DMS 273 treated with DMSO at 0.1 percent for 48 hours (cell line): Measurements from ENCODE around the gene LTN1.
A peak's percentile ranks its signal among the peaks of the same experiment; 100 is the strongest.
"Not testable (repeated sequence)": the region's sequence is repeated elsewhere in the genome, so short reads cannot be mapped to it uniquely, and the experiment has no call there.

Experiments
- DNase-seq: peaks from one replicate; lab custom pipeline; 2025; lab: John Stamatoyannopoulos, UW

LTN1 gene

DNA sequence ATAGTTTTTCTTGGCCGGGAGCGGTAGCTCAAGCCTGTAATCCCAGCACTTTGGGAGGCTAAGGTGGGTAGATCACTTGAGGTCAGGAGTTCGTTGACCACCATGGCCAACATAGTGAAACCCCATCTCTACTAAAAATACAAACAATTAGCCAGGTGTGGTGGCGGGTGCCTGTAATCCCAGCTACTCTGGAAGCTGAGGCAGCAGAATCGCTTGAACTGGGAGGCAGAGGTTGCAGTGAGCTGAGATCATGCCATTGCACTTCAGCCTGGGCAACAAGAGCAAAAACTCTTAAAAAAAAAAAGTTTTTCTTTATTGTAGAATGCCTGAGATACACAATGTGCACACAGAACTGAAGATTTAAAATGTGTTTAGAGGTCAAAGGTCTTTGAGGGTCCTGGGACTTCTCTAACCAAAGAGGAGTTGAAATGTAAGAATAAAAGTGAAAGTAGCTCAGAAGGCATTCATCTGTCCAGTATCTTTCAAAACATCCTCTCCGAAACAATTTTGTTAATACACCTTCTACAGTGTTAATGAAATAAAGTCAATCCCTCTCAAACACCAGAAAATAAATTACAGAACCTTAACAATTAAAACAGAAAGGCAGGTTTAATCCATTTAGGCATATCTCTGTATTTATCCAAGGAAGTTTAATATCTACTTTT is 60.8 kb downstream of the LTN1 start:
- not testable (repeated sequence) for DNase-seq

DNA sequence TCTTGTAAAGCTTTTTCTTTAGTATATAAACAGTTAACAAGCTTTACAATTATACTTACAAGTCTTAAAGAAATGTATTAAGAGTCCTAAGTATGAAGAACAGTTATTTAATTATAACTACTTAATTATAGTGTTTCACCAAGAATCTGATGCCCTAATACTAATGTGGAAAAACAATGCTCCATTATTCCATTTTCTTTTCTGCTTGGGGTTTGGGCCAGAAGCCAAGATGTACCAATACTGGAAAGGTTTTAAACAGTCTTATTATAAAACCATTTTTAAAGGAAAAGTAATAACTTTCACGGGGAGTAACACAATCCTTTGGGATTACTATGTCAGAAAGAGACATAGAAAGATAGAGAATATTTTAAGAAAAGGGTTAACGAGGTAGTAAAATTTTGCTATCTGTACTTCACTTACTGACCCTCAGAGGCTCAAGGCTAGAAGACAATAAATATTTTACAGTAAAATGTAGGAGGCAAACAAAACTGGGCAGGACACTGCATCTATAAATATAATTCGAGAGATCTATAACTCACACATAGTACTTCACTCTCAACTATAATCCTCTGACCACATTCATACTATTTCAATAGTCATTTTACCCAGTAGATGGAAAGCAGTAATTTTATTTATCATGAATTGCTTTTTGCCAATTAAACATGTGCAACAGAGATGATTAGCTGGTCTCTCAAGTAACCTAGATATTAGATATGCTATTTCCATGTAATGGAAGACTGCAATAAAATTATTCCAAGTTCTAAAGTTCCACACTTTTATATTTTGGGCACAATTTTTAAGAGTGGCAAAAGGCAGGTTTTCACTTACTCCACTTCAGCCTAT is 63.9 kb downstream of the LTN1 start:
- DNase-seq = no peak

GRCh38 chr21:28927130-28927529 is 65.5 kb downstream of the LTN1 start:
- no peak for DNase-seq

- no peak for DNase-seq
These were observed 69.2 kb downstream of the LTN1 start for GRCh38 chr21:28923439-28923975.

- no peak for DNase-seq
These were observed 70.3 kb downstream of the LTN1 start for GRCh38 chr21:28922368-28922767.

DNA sequence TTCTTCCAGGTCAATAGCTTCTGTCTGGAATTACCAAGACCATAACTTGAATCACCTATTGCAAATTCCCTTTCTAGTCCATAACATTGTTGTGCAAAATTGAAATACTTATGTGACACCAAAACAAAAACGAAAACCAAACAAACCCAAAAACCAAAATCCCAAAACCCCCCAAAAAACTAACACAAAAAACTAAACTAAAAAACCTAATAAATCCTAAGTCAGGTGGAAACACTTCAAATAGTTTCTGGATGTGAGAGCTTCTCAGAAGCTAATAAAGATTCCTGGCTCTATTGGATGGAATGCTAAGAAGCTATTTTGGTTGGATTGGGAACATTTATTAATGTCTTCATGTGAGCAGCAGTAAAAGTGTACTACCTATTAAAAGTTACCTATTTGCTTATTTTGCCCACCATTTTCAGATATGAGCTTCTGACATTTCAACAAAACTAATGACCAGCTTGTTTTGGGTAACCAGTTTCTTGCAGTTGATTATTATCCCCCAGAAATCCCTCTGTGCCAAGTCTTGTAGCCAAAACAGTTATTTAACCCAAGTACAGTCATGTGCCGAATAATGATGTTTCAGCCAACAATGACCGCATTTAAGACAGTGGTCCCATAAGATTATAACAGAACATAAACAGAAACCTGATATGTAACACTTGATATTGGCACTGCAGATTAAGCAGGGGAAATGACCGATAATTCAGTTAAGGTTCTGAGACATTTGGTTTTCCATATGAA is 76.4 kb downstream of the LTN1 start:
- no peak for DNase-seq

- DNase-seq = no peak
These were observed 79.6 kb downstream of the LTN1 start for GRCh38 chr21:28913071-28913470.

DNA sequence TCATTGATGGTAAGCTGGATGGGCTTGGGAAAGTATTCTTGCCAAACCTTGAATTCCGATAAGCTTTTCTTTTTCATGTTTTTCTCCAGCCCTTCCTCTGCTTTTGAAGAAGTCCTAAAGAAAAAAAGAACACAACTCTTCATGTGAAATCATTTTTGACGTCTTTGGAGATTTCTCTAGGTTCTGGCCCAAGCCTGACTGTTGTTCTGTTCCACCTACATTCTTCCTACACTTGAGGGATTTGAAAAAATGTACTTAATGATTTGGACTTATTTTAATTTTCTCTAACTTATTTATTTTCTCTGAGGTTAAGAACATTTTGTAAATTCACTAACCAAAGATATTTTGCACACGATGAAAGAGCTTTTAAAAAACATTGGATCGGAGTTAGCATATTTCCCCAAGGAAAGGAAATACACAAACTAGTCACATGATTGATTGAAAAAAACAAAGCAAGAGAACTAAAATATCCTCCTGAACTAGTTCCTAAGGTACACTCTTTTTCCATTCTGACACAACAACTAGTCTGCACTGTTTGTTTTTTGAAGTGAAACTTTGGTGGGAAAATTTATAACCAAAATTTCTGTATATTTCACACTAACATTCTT is 82.3 kb downstream of the LTN1 start:
- no peak for DNase-seq

DNA sequence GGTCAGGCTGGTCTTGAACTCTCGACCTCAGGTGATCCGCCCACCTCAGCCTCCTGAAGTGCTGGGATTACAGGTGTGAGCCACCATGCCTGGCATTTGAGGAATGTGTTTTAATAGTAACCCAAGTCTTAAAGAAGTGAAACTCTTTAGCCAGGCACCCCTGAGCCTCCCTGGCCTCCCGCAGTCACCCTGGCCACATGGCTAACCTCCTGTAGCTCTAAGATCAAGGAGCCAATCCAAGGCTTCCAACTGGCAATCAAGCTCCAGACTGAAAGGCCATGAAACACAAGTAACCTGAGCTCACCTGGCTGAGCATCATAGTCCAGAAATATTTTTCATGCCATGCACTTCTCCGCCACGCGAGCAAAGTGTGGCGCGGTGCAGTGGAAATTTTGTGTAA is 84.3 kb downstream of the LTN1 start:
- no peak for DNase-seq

DNA sequence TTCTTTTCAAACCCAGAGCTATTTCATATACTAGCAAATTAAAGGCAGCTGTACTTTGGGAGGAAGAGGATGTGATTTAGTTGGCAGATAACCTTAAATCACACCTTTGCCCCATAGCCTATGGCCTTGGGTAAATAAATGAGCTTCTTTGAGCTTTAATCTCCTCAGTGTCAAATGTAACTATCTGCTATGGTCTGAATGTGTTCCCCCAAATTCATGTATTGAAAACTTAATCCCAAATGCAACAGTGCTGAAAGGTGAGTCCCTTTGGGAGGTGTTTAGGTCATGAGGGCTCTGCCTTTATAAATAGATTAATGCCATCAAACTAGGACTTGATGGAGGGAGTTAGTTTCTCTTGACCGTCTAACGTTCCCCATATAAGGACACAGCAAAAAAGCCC is 85.8 kb downstream of the LTN1 start:
- no peak for DNase-seq

GRCh38 chr21:28906236-28906635 is 86.4 kb downstream of the LTN1 start:
- no peak for DNase-seq

GRCh38 chr21:28904961-28905435 is 87.7 kb downstream of the LTN1 start:
- DNase-seq = no peak

DNA sequence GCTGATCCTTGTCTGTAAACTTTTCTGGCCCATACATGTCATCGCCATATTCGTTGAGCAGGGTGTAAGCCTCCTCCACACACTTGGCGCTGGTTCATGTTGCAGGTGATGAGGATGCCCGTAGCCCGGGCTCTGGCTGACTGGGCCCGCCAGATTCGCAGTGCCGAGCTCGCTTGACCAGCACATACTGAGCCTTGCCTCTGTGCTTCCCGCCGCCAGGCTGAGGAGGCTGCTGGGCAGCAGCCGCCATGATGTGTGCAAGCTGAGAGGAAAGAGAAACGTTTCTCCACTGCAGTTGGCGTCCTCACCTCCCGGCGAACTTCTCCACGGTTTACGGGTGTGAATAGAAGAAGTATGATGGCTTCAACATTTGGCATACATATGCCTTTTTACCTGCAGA is 89.2 kb downstream of the LTN1 start:
- no peak for DNase-seq

DNA sequence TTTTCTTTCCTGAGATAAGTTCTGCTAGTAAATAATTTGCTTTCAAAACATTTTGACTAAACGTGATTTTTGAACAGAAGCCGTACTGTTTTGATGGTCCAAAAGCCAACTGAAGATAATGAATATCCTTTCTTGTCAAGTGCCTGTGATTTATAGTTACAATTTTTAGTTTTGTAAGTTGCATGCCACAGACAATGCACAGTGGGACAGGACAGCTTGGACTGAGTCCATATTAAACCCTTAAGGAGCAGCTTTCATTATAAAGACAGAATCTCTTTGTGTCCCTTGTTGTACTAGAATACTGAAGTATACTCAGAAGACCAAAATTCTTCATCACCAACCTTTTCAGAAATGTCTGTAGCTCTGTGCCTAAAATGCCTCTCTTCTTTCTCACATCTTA is 92.2 kb downstream of the LTN1 start:
- DNase-seq = no peak

GRCh38 chr21:28899744-28900143 is 92.9 kb downstream of the LTN1 start:
- no peak for DNase-seq

GRCh38 chr21:28899220-28899619 is 93.5 kb downstream of the LTN1 start:
- DNase-seq = no peak

DNA sequence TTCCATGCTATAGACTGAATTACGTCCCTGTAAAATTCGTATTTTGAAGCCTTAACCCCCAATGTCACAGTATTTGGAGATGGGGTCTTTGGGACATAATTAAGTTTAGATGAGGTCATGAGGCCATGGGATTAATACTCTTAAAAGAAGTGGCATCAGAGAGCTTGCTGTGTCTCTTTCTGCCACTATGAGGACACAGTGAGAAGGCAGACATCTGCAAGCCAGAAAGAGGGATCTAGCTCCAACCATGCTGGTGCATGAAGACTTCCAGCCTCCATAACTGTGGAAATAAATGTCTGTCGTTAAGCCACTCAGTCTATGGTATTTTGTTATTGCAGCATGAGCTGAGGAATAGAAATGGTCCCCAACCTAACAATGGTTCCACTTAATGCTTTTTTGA is 99.0 kb downstream of the LTN1 start:
- DNase-seq = no peak

DNA sequence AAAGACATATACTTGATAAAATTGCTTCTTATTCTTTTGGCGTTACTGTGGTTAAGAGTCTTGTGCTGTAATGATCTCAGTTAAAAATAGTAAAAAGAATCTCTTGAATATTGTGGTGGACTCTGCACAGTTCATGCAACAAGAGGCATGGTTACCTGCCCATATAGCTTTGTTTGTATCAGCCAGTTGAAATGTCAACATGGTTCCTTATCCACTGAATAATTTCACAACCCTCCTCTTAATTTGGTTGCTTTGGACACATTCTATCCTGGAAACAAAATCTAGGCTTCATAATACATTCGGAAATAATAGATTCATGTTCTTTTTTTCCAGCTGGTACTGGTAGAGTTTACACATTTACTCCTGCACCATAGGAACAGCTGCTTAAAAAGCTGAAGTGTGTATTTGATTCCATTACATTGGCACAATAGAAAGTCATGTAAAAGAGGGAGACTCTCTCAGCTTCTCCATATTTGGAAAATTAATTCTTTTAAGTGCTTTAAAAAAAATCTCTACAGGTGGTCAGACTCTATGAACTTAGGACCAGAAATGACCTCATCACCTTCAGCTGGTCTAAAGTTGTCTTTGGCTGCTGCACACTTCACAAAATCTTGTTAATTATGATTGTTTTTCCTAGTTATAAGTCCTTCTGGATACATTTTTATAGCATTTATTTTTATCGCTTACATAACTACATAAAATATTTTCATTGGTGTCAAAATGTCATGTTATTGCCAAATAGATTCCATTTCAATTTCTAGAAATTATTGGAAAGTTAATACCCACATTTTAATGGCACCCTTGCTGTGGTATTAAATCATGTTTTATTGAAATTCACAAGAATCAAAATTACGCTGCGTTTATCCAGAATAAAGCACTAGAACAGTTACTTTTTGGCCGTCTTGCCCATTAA is 100.2 kb downstream of the LTN1 start:
- no peak for DNase-seq

DNA sequence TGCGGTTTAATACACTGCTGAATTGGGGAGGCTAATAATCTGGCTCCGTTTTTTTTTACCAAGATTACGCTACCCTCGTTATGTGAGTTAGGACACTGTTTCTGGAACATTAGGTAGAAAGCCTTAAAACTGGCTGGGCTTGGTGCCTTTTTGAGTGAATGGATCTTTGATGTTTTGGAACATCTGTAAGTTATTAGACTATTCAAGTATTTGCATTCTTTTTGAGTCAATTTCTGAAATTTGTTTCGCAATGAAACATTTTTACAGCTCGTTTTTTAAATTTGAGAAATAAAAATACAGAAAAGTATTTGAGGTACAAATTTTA is 106.9 kb downstream of the LTN1 start:
- DNase-seq = no peak

GRCh38 chr21:28884976-28885852 is 107.5 kb downstream of the LTN1 start:
- DNase-seq = peak; percentile 94
